ENCODE measurements around the gene ARHGEF26.

Gene ARHGEF26

DNA sequence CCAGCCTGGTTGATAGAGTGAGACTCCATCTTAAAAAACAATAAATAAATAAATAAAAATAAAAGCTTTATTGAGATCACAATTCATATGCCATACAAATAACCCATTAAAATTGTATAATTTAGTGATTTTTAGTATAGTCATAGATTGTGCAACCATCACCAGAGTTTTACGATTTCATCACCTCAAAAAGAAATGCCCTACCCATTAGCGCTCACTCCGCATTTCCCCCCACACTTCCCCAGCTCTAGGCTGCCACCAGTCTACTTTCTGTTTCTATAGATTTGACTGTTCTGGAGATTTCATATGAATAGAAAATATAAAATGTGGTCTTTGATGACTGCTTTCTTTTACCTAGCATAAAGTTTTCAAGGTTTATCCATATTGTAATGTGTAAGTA is 57.0 kb downstream of the ARHGEF26 start:
- H3K4me1 ChIP-seq (ENCODE audit: control insufficient read depth, insufficient read depth, low read length): peaks cover 17% of the 10 kb centered on the region
- WGBS, 2 experiments: 83 to 88% methylated on average over 3 of the region's 3 CpGs
- H3K36me3 ChIP-seq (ENCODE audit: control insufficient read depth, insufficient read depth, low read length): no peaks in the 10 kb centered on the region
- H3K27me3 ChIP-seq (ENCODE audit: control insufficient read depth, insufficient read depth, low read length, poor library complexity, severe bottlenecking): no peaks in the 10 kb centered on the region
- H3K4me3 ChIP-seq (ENCODE audit: insufficient read depth, low read depth, low read length): no peak overlapping the region
- no peak overlapping the region for H3K27ac ChIP-seq (ENCODE audit: insufficient read depth, low read depth, low read length, poor library complexity, severe bottlenecking)
- H3K9me3 ChIP-seq (ENCODE audit: control insufficient read depth, low read length): no peaks in the 10 kb centered on the region

DNA sequence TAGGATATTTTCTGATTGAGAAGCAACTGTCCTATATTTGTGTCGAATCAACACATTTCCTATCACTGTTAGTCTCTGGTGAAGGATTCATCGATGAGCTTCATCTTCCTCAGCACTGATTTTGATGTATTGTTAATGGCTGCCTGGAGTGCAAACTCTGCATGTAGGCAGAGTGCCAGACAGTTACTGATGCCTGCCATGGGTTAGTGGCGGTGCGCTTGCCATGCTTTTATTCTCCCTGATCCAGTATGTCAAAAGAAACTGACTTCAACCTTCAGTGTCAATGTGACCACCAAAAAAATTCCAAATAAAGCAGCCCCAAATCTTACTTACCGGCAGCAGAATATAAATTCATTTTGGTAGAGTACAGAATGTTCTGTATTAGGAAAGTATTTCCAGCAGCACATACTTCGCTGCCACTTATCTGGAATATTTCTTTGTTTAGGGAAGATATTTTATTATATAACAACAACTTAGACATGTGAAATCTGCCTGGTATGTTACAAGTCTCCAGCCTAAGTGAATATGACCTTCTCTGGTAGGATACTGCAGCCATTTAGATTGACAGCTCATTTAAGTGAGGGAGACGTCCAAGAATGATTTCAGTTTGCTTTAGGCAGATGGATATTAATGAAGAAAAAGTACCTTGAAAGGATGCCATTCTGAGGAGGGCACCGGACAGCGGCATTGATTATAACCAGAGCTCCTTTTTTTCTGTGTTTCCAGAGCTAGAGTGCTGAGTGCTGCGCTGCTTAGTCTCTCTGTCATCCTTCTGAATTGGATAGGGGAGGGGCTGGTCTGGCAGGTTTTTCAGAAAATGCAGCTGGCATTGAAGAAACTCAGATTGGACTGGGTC is 59.9 kb downstream of the ARHGEF26 start:
- Histone ChIP-seq H3K36me3 (ENCODE audit: control insufficient read depth, insufficient read depth, low read length) (no peaks in the 10 kb centered on the region), H3K27me3 (ENCODE audit: control insufficient read depth, insufficient read depth, low read length, poor library complexity, severe bottlenecking) (no peaks in the 10 kb centered on the region), H3K27ac (ENCODE audit: insufficient read depth, low read depth, low read length, poor library complexity, severe bottlenecking) (no peak overlapping the region), H3K4me1 (ENCODE audit: control insufficient read depth, insufficient read depth, low read length) (peaks cover 12% of the 10 kb centered on the region), H3K9me3 (ENCODE audit: control insufficient read depth, low read length) (no peaks in the 10 kb centered on the region), H3K4me3 (ENCODE audit: insufficient read depth, low read depth, low read length) (no peak overlapping the region)
- 87 to 91% methylated on average over 8 to 9 of the region's 10 CpGs for WGBS, 2 experiments

DNA sequence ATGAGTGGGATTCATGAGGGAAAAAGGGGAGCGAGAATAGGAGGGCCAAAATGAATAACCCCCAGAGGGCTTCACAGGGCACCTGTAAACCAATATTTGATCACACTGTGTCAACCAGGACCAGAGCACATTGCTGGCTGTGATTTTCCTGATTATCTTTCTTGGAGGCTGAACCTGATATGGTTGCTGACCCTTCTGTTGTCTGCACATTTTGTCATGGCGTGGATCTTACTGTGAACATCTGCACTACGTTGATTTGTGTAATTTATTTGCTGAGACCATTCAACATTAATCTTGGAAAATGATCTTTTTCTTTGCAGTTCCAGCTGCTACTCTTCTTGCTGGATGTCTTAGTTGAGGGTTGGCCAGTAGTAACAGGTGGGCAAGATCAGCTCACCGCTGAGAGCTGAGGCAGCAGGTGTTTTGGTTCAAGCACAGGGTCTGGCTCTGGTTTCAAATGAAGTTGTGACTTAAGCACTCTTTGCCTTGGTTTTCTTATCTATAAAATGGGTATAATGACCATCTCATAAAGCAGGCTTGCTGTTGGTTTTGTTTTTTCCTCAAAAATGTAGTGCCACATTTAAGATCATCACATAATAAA is 61.2 kb downstream of the ARHGEF26 start:
- Histone ChIP-seq H3K27me3 (ENCODE audit: control insufficient read depth, insufficient read depth, low read length, poor library complexity, severe bottlenecking) (no peaks in the 10 kb centered on the region), H3K4me3 (ENCODE audit: insufficient read depth, low read depth, low read length) (no peak overlapping the region), H3K4me1 (ENCODE audit: control insufficient read depth, insufficient read depth, low read length) (peaks cover 9% of the 10 kb centered on the region), H3K36me3 (ENCODE audit: control insufficient read depth, insufficient read depth, low read length) (no peaks in the 10 kb centered on the region), H3K9me3 (ENCODE audit: control insufficient read depth, low read length) (no peaks in the 10 kb centered on the region), H3K27ac (ENCODE audit: insufficient read depth, low read depth, low read length, poor library complexity, severe bottlenecking) (no peak overlapping the region)
- WGBS, 2 experiments: 95% methylated on average over 4 of the region's 4 CpGs

DNA sequence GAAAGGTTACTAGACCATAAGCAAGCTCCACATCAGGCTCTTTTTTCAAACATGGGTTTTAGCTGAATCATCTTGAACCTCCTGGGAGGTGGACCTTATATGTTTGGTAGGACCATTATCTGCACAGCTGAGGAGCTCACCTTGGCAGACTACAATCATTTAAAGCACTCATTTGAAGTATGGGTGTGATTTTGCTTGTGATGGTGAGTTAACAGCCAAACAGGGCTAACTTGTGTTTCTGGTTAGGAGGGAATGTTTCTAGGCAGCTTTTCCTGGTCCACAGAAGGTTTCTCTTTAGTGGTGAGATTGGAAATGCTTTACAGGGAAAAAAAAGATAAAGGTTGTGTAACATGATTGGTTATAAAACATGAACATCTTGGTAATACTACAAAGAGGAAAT is 61.8 kb downstream of the ARHGEF26 start:
- Histone ChIP-seq H3K27ac (ENCODE audit: insufficient read depth, low read depth, low read length, poor library complexity, severe bottlenecking) (no peak overlapping the region), H3K4me1 (ENCODE audit: control insufficient read depth, insufficient read depth, low read length) (peaks cover 6% of the 10 kb centered on the region), H3K9me3 (ENCODE audit: control insufficient read depth, low read length) (no peaks in the 10 kb centered on the region), H3K4me3 (ENCODE audit: insufficient read depth, low read depth, low read length) (no peak overlapping the region), H3K36me3 (ENCODE audit: control insufficient read depth, insufficient read depth, low read length) (no peaks in the 10 kb centered on the region), H3K27me3 (ENCODE audit: control insufficient read depth, insufficient read depth, low read length, poor library complexity, severe bottlenecking) (no peaks in the 10 kb centered on the region)

DNA sequence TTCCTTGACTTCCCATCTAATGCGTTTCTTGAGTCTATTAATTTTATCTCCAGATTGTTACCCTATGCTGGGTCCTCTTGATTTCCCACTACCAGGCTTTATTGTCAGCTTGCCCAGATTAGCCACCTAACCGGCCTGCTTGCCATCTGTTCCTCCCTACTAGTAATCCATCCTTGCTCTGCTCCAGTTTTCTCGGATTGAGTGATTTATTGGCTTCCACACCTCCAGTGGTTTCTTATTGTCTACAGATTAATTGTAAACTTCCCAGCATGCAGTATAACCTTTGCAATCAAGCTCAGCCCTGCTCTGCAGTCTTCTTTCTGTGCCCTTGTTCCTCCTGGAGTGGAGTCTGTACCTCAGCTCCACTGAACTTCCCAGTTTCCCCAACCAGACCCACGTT is 63.4 kb downstream of the ARHGEF26 start:
- Histone ChIP-seq H3K4me3 (ENCODE audit: insufficient read depth, low read depth, low read length) (no peak overlapping the region), H3K27ac (ENCODE audit: insufficient read depth, low read depth, low read length, poor library complexity, severe bottlenecking) (no peak overlapping the region), H3K27me3 (ENCODE audit: control insufficient read depth, insufficient read depth, low read length, poor library complexity, severe bottlenecking) (no peaks in the 10 kb centered on the region), H3K9me3 (ENCODE audit: control insufficient read depth, low read length) (no peaks in the 10 kb centered on the region), H3K4me1 (ENCODE audit: control insufficient read depth, insufficient read depth, low read length) (peaks cover 6% of the 10 kb centered on the region), H3K36me3 (ENCODE audit: control insufficient read depth, insufficient read depth, low read length) (no peaks in the 10 kb centered on the region)
- 90 to 94% methylated on average over 4 of the region's 4 CpGs for WGBS, 2 experiments

DNA sequence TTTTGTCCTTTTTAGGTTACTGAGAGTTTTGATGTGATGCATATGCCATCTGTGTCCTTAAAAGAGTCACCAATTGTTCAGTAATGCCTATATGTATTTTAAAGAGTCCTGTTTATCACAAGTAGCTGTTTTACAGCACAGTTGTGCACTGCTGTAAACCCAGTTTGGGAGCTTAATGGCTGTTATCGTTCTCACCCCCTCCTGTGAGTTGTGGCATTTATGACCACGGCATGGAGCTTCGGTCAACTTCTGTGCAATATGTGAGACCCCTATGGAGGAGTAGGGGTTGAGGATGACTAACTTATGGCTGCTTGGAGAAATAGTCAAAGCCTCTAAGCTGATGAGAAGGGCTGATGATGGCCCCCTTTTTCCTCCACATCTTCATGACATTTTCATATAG is 67.2 kb downstream of the ARHGEF26 start:
- Histone ChIP-seq H3K27me3 (ENCODE audit: control insufficient read depth, insufficient read depth, low read length, poor library complexity, severe bottlenecking) (no peaks in the 10 kb centered on the region), H3K4me3 (ENCODE audit: insufficient read depth, low read depth, low read length) (no peak overlapping the region), H3K4me1 (ENCODE audit: control insufficient read depth, insufficient read depth, low read length) (no peaks in the 10 kb centered on the region), H3K36me3 (ENCODE audit: control insufficient read depth, insufficient read depth, low read length) (no peaks in the 10 kb centered on the region), H3K27ac (ENCODE audit: insufficient read depth, low read depth, low read length, poor library complexity, severe bottlenecking) (no peak overlapping the region), H3K9me3 (ENCODE audit: control insufficient read depth, low read length) (no peaks in the 10 kb centered on the region)
- WGBS, 2 experiments: 91 to 93% methylated on average over 3 of the region's 3 CpGs

DNA sequence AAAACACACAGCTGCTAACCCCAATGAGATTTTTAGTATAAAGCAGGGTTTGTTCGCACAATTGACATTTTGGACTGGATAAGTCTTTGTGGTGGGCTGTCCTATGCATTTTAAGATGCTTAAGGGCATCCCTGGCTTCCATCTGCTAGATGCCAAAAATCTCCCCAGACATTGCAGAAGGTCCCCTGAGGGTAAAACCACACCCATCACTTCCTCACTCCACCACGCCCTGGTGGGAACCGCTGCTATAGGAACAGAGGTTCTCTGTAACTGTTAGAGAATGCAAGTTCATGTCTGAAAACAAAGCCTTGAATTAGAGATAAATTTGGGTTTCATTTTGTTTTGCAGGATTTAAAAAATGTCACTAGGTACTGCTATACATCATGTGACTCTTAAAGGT is 67.7 kb downstream of the ARHGEF26 start:
- no peak overlapping the region for H3K4me3 ChIP-seq (ENCODE audit: insufficient read depth, low read depth, low read length)
- no peak overlapping the region for H3K27ac ChIP-seq (ENCODE audit: insufficient read depth, low read depth, low read length, poor library complexity, severe bottlenecking)
- no peaks in the 10 kb centered on the region for H3K27me3 ChIP-seq (ENCODE audit: control insufficient read depth, insufficient read depth, low read length, poor library complexity, severe bottlenecking)
- H3K4me1 ChIP-seq (ENCODE audit: control insufficient read depth, insufficient read depth, low read length): no peaks in the 10 kb centered on the region
- WGBS, 2 experiments: 92 to 100% methylated on average over 3 of the region's 3 CpGs
- H3K36me3 ChIP-seq (ENCODE audit: control insufficient read depth, insufficient read depth, low read length): no peaks in the 10 kb centered on the region
- H3K9me3 ChIP-seq (ENCODE audit: control insufficient read depth, low read length): no peaks in the 10 kb centered on the region

DNA sequence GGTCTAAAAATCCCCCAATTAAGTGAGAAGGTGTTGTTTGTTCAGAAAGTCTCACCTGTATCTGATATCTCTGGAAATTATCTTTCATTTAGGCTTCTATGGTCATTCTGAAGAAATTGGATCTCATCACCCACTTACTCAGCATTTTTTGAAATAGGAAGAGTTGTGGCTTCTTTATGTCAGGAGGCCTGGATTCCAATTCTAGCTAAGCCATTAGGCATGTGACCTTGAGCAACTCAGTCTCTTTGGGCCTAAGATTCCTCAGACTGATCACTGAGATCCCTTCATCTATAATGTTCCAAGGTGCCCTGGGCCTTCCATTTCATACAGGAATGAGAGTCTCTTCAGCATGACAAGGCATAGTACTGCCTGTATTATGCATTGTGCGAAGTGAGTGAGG is 70.3 kb downstream of the ARHGEF26 start:
- no peak overlapping the region for H3K27ac ChIP-seq (ENCODE audit: insufficient read depth, low read depth, low read length, poor library complexity, severe bottlenecking)
- H3K9me3 ChIP-seq (ENCODE audit: control insufficient read depth, low read length): no peaks in the 10 kb centered on the region
- WGBS, 2 experiments: 91 to 98% methylated on average over 1 of the region's 1 CpG
- H3K27me3 ChIP-seq (ENCODE audit: control insufficient read depth, insufficient read depth, low read length, poor library complexity, severe bottlenecking): no peaks in the 10 kb centered on the region
- H3K36me3 ChIP-seq (ENCODE audit: control insufficient read depth, insufficient read depth, low read length): no peaks in the 10 kb centered on the region
- H3K4me3 ChIP-seq (ENCODE audit: insufficient read depth, low read depth, low read length): no peak overlapping the region
- no peaks in the 10 kb centered on the region for H3K4me1 ChIP-seq (ENCODE audit: control insufficient read depth, insufficient read depth, low read length)

DNA sequence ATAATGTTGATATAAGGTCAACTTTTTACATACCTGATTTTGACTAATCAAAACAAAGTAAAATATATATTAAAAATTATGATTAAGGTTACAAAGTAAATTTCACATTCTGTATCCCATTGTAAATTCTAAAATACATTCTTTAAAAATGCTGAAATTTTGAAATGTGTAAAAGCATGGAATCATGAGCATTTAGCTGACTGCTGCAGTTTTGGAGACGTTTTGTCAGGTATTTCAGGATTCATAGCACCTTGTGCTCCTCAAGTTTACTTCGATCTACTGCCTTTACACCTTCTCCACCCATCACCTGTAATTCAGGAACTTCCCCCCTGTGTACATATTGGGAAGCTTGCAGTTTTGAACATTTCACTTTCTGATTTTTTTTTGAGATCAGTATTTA is 71.0 kb downstream of the ARHGEF26 start:
- no peak overlapping the region for H3K4me3 ChIP-seq (ENCODE audit: insufficient read depth, low read depth, low read length)
- H3K9me3 ChIP-seq (ENCODE audit: control insufficient read depth, low read length): no peaks in the 10 kb centered on the region
- no peaks in the 10 kb centered on the region for H3K36me3 ChIP-seq (ENCODE audit: control insufficient read depth, insufficient read depth, low read length)
- H3K4me1 ChIP-seq (ENCODE audit: control insufficient read depth, insufficient read depth, low read length): no peaks in the 10 kb centered on the region
- no peak overlapping the region for H3K27ac ChIP-seq (ENCODE audit: insufficient read depth, low read depth, low read length, poor library complexity, severe bottlenecking)
- H3K27me3 ChIP-seq (ENCODE audit: control insufficient read depth, insufficient read depth, low read length, poor library complexity, severe bottlenecking): no peaks in the 10 kb centered on the region
- WGBS, 2 experiments: 87 to 100% methylated on average over 2 of the region's 2 CpGs

DNA sequence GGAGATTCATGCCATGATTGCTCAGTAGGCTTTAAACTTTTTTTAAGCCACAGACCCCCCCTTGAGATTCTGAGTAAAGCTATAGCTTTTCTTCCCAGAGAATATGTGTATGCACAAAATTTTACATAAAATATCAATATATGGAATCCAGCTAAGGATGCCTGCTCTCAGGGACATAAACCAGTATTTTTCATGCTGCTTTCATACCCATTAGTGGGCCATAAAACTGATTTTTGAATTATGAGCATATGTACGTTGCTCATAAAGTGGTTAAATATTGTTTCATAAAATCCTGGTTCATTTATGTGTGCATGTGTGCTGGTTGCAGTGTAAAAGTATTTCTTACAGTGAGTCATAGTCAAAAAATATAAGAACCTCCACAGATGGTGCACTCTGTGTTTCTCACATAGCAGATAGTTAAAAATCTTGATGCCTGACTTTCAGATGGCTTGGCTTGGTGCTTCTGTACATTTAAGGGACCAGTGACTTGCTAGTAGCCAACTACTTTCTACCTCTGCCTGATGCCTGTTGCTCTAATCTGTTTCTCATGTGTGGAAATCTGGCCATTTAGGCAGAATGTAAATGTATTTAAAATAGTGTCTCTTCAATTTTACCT is 71.9 kb downstream of the ARHGEF26 start:
- WGBS, 2 experiments: 96 to 100% methylated on average over 1 of the region's 1 CpG
- Histone ChIP-seq H3K27me3 (ENCODE audit: control insufficient read depth, insufficient read depth, low read length, poor library complexity, severe bottlenecking) (no peaks in the 10 kb centered on the region), H3K36me3 (ENCODE audit: control insufficient read depth, insufficient read depth, low read length) (no peaks in the 10 kb centered on the region), H3K4me3 (ENCODE audit: insufficient read depth, low read depth, low read length) (no peak overlapping the region), H3K4me1 (ENCODE audit: control insufficient read depth, insufficient read depth, low read length) (no peaks in the 10 kb centered on the region), H3K27ac (ENCODE audit: insufficient read depth, low read depth, low read length, poor library complexity, severe bottlenecking) (no peak overlapping the region), H3K9me3 (ENCODE audit: control insufficient read depth, low read length) (no peaks in the 10 kb centered on the region)
